ENCODE measurements around the gene PCMT1. TPM values are rescaled to one million over a fixed set of nuclear protein-coding genes. Genes with fewer than 3 reads are reported as not detected.

PCMT1 gene
- total RNA-seq, 8 experiments from 2014 or later: 52.4 to 137 (median 99.5) TPM

Other genes starting within 250 kb of the PCMT1 start
- 10 to 100 TPM; 38.8 to 66.2 (median 47.5) TPM for gene PPIL4, start 203.7 kb upstream of the PCMT1 start, total RNA-seq
- 10 to 100 TPM; 15.2 to 63.7 (median 21.6) TPM for gene GINM1, start 183.4 kb upstream of the PCMT1 start, total RNA-seq
- 10 to 100 TPM in 5 of 8 experiments, 1 to 10 TPM in 3; 8.6 to 27.1 (median 13.6) TPM for gene KATNA1, start 101.0 kb upstream of the PCMT1 start, total RNA-seq
- gene LATS1, start 31.6 kb upstream of the PCMT1 start, total RNA-seq: 10 to 100 TPM; 12.5 to 32.1 (median 15.6) TPM
- 10 to 100 TPM; 17.3 to 35.9 (median 24.1) TPM for gene NUP43, start 3.2 kb upstream of the PCMT1 start, total RNA-seq
- 10 to 100 TPM; 10.1 to 31.2 (median 21.5) TPM for gene LRP11, start 114.6 kb downstream of the PCMT1 start, total RNA-seq
- gene RAET1E, start 148.4 kb downstream of the PCMT1 start, total RNA-seq: 1 to 10 TPM in 2 of 8 experiments, under 1 TPM in 4, not detected in 2; 0.18 to 3.5 (median 0.51) TPM
- 1 to 10 TPM in 1 of 8 experiments, under 1 TPM in 2, not detected in 5; 0.18 to 5.2 (median 0.56) TPM for gene RAET1G, start 173.4 kb downstream of the PCMT1 start, total RNA-seq
- gene ULBP2, start 192.3 kb downstream of the PCMT1 start, total RNA-seq: 10 to 100 TPM in 2 of 8 experiments, 1 to 10 TPM in 4, under 1 TPM in 2; 0.54 to 43.6 (median 3.2) TPM
- gene ULBP1, start 214.2 kb downstream of the PCMT1 start, total RNA-seq: 10 to 100 TPM in 1 of 8 experiments, 1 to 10 TPM in 7; 1.7 to 12.2 (median 4.4) TPM